ENCODE data around the gene WHRN.

The WHRN gene

DNA sequence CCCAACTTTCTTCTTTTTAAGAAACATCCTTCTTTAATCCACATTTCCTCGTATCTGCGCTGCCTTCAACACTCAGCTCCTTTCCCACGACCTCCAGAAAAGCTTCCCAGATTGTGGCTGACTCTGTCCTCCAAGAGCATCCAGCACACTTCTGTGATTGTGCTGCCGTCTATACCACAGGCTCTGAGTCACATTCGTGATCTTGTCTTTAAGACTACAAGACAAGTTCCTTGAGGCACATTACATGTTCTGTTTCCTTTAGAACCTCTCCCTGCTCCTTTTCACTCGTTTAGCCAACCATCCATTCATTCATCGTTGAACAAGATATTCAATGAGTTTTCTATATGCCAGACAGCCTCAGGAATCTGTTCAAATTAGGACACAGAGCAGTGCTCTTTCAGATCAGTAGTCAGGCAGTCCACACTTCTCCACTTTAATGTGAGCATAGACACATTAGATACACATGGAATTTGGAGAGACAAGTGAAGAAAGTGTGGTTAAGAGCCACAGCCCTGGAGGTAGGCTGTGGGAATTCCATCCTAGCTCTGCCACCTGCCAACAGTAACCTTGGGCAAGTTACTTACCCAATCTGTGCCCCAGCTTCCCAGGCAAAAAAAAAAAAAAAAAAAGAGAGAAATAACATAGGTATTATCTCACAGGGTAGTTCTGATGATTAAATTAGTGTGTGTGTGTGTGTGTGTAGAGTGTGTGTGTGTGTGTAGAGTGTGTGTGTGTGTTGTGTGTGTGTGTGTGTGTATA, 18.9 kb downstream of the WHRN start:
- Histone ChIP-seq H2AFZ (no peak overlapping the region), H3K4me1 (peaks cover 3% of the 10 kb centered on the region), H3K4me3 (ENCODE audit: low read depth, low read length) (no peak overlapping the region), H3K27me3 (ENCODE audit: control insufficient read depth, insufficient read depth, low read length) (no peaks in the 10 kb centered on the region), H3K9me3 (ENCODE audit: control insufficient read depth, low read length) (no peaks in the 10 kb centered on the region), H3K36me3 (ENCODE audit: control insufficient read depth, insufficient read depth, low read length) (no peaks in the 10 kb centered on the region), H3K4me2 (ENCODE audit: low read length) (no peak overlapping the region), H3K79me2 (peaks cover 2% of the 10 kb centered on the region), H3K27ac (no peak overlapping the region), H3K9ac (no peak overlapping the region)
- TF ChIP-seq, protein P1, sequence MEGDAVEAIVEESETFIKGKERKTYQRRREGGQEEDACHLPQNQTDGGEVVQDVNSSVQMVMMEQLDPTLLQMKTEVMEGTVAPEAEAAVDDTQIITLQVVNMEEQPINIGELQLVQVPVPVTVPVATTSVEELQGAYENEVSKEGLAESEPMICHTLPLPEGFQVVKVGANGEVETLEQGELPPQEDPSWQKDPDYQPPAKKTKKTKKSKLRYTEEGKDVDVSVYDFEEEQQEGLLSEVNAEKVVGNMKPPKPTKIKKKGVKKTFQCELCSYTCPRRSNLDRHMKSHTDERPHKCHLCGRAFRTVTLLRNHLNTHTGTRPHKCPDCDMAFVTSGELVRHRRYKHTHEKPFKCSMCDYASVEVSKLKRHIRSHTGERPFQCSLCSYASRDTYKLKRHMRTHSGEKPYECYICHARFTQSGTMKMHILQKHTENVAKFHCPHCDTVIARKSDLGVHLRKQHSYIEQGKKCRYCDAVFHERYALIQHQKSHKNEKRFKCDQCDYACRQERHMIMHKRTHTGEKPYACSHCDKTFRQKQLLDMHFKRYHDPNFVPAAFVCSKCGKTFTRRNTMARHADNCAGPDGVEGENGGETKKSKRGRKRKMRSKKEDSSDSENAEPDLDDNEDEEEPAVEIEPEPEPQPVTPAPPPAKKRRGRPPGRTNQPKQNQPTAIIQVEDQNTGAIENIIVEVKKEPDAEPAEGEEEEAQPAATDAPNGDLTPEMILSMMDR (IDR thresholded peaks at IDR 0.05): no peak

DNA sequence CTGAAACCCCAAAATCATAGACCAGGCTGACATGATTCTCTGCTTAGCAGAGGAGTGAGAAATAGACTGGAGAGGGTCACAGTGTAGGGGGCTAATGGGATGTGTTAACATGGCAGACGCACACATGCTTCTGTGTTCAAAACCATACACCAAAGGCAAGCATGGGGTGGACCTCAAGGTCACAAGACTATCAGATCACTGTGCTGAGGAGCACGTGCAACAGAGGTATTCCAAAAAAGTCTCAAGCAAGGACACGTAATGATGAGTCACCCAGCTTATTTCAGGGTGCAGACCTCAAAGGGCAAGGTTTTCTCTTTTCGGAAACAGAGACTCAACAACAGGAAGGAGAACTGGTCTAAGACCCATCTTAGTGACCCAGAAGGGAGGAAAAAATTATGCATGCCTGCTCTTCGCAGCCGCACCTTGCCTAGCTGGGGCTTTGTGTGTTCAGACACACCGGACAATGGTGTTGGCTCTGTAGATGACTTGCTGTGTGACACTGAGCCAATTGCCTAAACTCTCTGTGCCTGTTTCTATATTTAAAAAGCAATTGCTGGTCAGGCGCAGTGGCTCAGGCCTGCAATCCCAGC, 20.3 kb downstream of the WHRN start:
- H3K36me3 ChIP-seq (ENCODE audit: control insufficient read depth, insufficient read depth, low read length): no peaks in the 10 kb centered on the region
- no peak overlapping the region for H3K4me3 ChIP-seq (ENCODE audit: low read depth, low read length)
- no peaks in the 10 kb centered on the region for H3K9me3 ChIP-seq (ENCODE audit: control insufficient read depth, low read length)
- no peak overlapping the region for H2AFZ ChIP-seq
- H3K27me3 ChIP-seq (ENCODE audit: control insufficient read depth, insufficient read depth, low read length): no peaks in the 10 kb centered on the region
- H3K4me1 ChIP-seq: peaks cover 3% of the 10 kb centered on the region
- H3K4me2 ChIP-seq (ENCODE audit: low read length): no peak overlapping the region
- peaks cover 2% of the 10 kb centered on the region for H3K79me2 ChIP-seq
- TF ChIP-seq, protein P1 (IDR thresholded peaks at IDR 0.05): no peak
- no peak overlapping the region for H3K27ac ChIP-seq
- H3K9ac ChIP-seq: no peak overlapping the region

DNA sequence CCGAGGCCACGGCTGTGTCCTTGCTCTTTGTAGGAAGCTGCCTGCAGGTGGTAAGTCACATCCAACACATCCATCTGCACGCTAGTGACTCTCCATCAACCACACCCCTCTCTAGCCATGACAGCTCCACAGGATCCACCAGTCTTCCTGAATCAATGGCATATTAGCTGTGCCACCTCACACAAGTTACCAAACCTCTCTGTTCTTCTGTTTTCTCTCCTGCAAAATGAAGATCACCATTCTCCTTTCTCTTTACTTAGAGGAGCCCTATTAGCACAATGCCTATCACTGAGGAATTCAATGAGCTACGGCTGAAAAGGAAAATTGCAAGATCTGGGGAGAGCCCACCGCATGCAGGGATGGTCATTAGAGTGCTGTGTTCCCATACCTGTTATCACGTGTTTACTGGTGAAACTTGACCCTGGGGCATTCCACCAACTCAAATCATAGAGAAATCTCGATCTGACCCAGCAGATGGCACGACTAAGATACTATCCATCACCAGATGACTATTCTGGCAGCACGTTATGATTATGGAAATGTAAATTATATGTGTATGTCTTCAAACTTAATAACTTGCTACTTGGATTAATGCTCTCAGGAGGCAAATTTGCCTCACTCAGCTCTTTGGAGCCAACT, 20.9 kb downstream of the WHRN start:
- Histone ChIP-seq H3K9ac (no peak overlapping the region), H3K4me3 (ENCODE audit: low read depth, low read length) (no peak overlapping the region), H3K79me2 (peaks cover 2% of the 10 kb centered on the region), H3K4me2 (ENCODE audit: low read length) (no peak overlapping the region), H3K4me1 (peaks cover 3% of the 10 kb centered on the region), H3K27me3 (ENCODE audit: control insufficient read depth, insufficient read depth, low read length) (no peaks in the 10 kb centered on the region), H2AFZ (no peak overlapping the region), H3K27ac (no peak overlapping the region), H3K9me3 (ENCODE audit: control insufficient read depth, low read length) (no peaks in the 10 kb centered on the region), H3K36me3 (ENCODE audit: control insufficient read depth, insufficient read depth, low read length) (no peaks in the 10 kb centered on the region)
- TF ChIP-seq, protein P1 (IDR thresholded peaks at IDR 0.05): no peak

DNA sequence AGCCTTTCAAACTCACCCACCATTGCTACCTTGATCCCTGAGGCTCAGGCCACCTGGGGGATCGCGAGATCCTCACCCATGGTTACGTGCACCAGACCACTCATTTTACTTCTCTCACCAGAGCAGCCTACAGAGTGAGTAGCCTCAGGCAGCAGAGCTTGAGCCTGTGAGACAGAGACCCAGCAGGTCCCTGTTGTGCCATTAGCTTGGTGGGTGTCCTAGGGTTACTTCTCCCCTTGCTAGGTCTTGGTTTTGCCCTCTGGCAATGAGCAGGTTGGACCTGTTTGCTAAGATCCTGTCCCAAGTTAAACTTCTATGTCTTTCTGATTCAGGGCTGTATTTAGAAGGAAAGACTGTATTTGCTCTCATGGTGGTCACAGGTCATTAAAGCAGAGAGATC, 21.8 kb downstream of the WHRN start:
- Histone ChIP-seq H3K4me3 (ENCODE audit: low read depth, low read length) (no peak overlapping the region), H2AFZ (no peak overlapping the region), H3K27me3 (ENCODE audit: control insufficient read depth, insufficient read depth, low read length) (no peaks in the 10 kb centered on the region), H3K27ac (no peak overlapping the region), H3K4me2 (ENCODE audit: low read length) (no peak overlapping the region), H3K36me3 (ENCODE audit: control insufficient read depth, insufficient read depth, low read length) (no peaks in the 10 kb centered on the region), H3K4me1 (peaks cover 3% of the 10 kb centered on the region), H3K79me2 (peaks cover 2% of the 10 kb centered on the region), H3K9ac (no peak overlapping the region), H3K9me3 (ENCODE audit: control insufficient read depth, low read length) (no peaks in the 10 kb centered on the region)
- TF ChIP-seq, protein P1 (IDR thresholded peaks at IDR 0.05): no peak

All from parathyroid adenoma (tissue), 2 donors.